HepG2 (cell line): ENCODE data around the gene DNTTIP2. TPM values are rescaled to one million over a fixed set of nuclear protein-coding genes. Genes with fewer than 3 reads are reported as not detected.

Source experiments
- CEBPB ChIP-seq: IDR thresholded peaks from 2 replicates; pipeline ENCODE4 v1.6.1; 2011; ENCODE audit warnings: low read depth, low read length, improper control_type of control experiment, borderline replicate concordance
- HNRNPUL1 ChIP-seq: fragments of 200-400 bp; formaldehyde crosslinking; IDR thresholded peaks from 2 replicates; pipeline ENCODE4 v1.6.1; 2017; ENCODE audit warnings: low read depth, mild to moderate bottlenecking, low read length, moderate library complexity
- NBN ChIP-seq: fragments of 450-650 bp; conservative IDR thresholded peaks from 2 replicates; pipeline ENCODE4 v1.6.1; 2017
- PCBP1 ChIP-seq: fragments of 200-400 bp; formaldehyde crosslinking; IDR thresholded peaks from 2 replicates; pipeline ENCODE4 v1.6.1; 2017; ENCODE audit warnings: mild to moderate bottlenecking, low read depth, low read length, borderline replicate concordance
- POLR2G ChIP-seq: fragments of 200-400 bp; formaldehyde crosslinking; IDR thresholded peaks from 2 replicates; pipeline ENCODE4 v1.6.1; 2018; ENCODE audit warnings: mild to moderate bottlenecking, low read depth, low read length, moderate library complexity
- RNF2 ChIP-seq: fragments of 450-650 bp; conservative IDR thresholded peaks from 2 replicates; pipeline ENCODE4 v1.6.1; 2016; ENCODE audit warnings: low read depth
- SIX1 ChIP-seq: sonication (generic); formaldehyde crosslinking; IDR thresholded peaks from 2 replicates; pipeline ENCODE4 v1.4.0; 2020; ENCODE audit warnings: missing genetic modification reagents, borderline replicate concordance
- SNRNP70 ChIP-seq: fragments of 200-400 bp; formaldehyde crosslinking; IDR thresholded peaks from 2 replicates; pipeline ENCODE4 v1.6.1; 2017; ENCODE audit warnings: mild to moderate bottlenecking, low read depth, low read length, moderate library complexity
- SUZ12 ChIP-seq: fragments of 150-350 bp; IDR thresholded peaks from 2 replicates; pipeline ENCODE4 v1.6.1; 2014; ENCODE audit warnings: low read depth, low read length
- TOE1 ChIP-seq: sonication (generic); formaldehyde crosslinking; IDR thresholded peaks from 2 replicates; pipeline ENCODE4 v1.4.0; 2020; ENCODE audit warnings: mild to moderate bottlenecking, missing genetic modification reagents
- ZFP36L2 ChIP-seq: sonication (generic); formaldehyde crosslinking; IDR thresholded peaks from 2 replicates; pipeline ENCODE4 v1.4.0; 2020; ENCODE audit warnings: missing genetic modification reagents
- ZNF143 ChIP-seq: sonication (generic); formaldehyde crosslinking; IDR thresholded peaks from 2 replicates; pipeline ENCODE4 v1.4.0; 2020; ENCODE audit warnings: missing genetic modification reagents
- ZNF296 ChIP-seq: sonication (generic); formaldehyde crosslinking; conservative IDR thresholded peaks from 2 replicates; pipeline ENCODE4 v1.5.0; 2020; ENCODE audit warnings: mild to moderate bottlenecking, missing genetic modification reagents
- ZNF619 ChIP-seq: sonication (generic); formaldehyde crosslinking; IDR thresholded peaks from 2 replicates; pipeline ENCODE4 v1.4.0; 2020; ENCODE audit warnings: mild to moderate bottlenecking, missing genetic modification reagents
- ZNF761 ChIP-seq: sonication (generic); formaldehyde crosslinking; conservative IDR thresholded peaks from 2 replicates; pipeline ENCODE4 v1.4.0; 2020; ENCODE audit warnings: mild to moderate bottlenecking, missing genetic modification reagents
- ZSCAN21 ChIP-seq: sonication (generic); formaldehyde crosslinking; IDR thresholded peaks from 2 replicates; pipeline ENCODE4 v1.8.0; 2022; ENCODE audit warnings: mild to moderate bottlenecking, missing genetic modification reagents, moderate library complexity, borderline replicate concordance
- polyA plus RNA-seq, 8 experiments: library from polyadenylated mRNA; depleted of rRNA in 3 of 8; stranded (reverse) in 7 of 8; unstranded in 1 of 8; fragments of >200 nt; fragmentation: Illumina TruSeq in 4 of 8; extraction: Trizol in 4 of 8; gene quantifications; 2 replicates each; pipeline versions ENCODE4 v1.2.1 to v1.2.3, GENCODE V29; 2011 to 2016; ENCODE audit warnings: low read depth in 4 of 8, missing spikeins in 1 of 8, mixed read lengths in 1 of 8; ENCODE audit not compliant: insufficient read depth in 1 of 8
- total RNA-seq, 5 experiments: library from RNA; depleted of rRNA; stranded (reverse); fragments of >200 nt; fragmentation: Illumina TruSeq; extraction: Trizol; gene quantifications; 2 replicates each; pipeline ENCODE4 v1.2.3, GENCODE V29; 2016; ENCODE audit warnings: low read depth in 1 of 5
- TF ChIP-seq, protein P1 (sequence below): sonication (generic); formaldehyde crosslinking; IDR thresholded peaks from 2 replicates; pipeline ENCODE4 v1.5.1; 2020; ENCODE audit warnings: missing genetic modification reagents, mild to moderate bottlenecking, borderline replicate concordance
- TF ChIP-seq, protein P2 (sequence below): IDR thresholded peaks from 2 replicates; pipeline ENCODE4 v1.6.1; 2016; ENCODE audit warnings: missing genetic modification reagents, missing compliant biosample characterization
- TF ChIP-seq, protein P3 (sequence below): sonication (generic); formaldehyde crosslinking; IDR thresholded peaks from 2 replicates; pipeline ENCODE4 v1.4.0; 2020; ENCODE audit warnings: missing genetic modification reagents, mild to moderate bottlenecking, borderline replicate concordance
- TF ChIP-seq, protein P4 (sequence below): sonication (generic); formaldehyde crosslinking; IDR thresholded peaks from 2 replicates; pipeline ENCODE4 v1.5.0; 2020; ENCODE audit warnings: missing genetic modification reagents

DNTTIP2 gene
- total and polyA plus RNA-seq, 2 of the 13 experiments (the other 11 are each of a cell fraction or from before 2014, with no cell fraction given) = 11.4 to 63.3 TPM

DNA sequence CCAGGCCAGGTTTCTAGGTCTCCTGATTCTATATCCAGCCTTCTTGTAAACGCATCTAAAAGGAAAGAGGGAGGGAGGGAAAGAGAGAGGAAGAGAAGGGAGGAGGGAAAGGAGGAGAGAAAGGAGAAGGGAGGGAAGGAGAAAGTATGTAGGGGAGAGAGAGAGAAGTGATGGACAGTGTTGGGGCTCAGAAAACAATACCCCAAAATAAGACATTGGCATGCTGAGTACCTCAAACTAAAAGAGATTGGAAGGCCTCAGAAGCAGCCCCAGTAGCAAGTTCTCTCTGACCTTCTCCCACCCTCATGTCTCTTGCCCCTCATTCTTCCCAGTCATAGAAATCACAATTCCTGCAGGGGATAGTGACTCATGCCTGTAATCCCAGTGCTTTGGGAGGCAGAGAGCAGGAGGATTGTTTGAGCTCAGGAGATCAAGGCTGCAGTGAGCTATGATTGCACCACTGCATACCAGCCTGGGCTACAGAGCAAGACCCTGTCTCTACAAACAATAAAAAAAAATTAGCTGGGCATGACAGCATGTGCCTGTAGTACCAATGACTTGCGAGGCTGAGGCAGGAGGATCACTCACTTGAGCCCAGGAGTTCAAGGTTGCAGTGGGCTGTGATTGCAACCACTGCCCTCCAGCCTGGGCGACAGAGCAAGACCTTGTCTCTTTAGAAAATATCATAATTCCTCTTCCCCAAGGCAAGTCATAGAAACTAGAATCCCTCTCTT lies 51.2 kb downstream of the DNTTIP2 start (continued):
- TF ChIP-seq ZNF619 (CRISPR knock-in tag) (no peak), PCBP1 (no peak), RNF2 (peak; percentile 67; the same call in 1 of the 2 replicates), SUZ12 (no peak), SIX1 (peak; percentile 28; the same call in 1 of the 2 replicates), ZNF143 (CRISPR knock-in tag) (no peak), CEBPB (peak; percentile 92), ZNF296 (no peak), ZSCAN21 (CRISPR knock-in tag) (peak; percentile 62; the same call in 1 of the 2 replicates), NBN (no peak), POLR2G (no peak), TOE1 (CRISPR knock-in tag) (no peak), HNRNPUL1 (no peak), SNRNP70 (no peak), ZNF761 (no peak), ZFP36L2 (CRISPR knock-in tag) (no peak)
- TF ChIP-seq, protein P1, sequence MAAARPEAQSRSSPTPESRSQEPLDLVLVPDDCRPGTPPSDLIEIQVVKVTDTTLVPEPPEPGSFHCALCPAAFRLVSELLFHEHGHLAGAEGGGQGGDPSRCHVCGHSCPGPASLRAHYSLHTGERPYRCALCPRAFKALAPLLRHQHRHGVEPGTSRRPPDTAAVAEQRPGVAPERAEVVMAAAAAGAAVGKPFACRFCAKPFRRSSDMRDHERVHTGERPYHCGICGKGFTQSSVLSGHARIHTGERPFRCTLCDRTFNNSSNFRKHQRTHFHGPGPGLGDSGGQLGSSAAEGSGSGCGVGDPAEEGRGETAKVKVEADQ (CRISPR knock-in tag) = peak; percentile 85; the same call in 1 of the 2 replicates
- TF ChIP-seq, protein P2, sequence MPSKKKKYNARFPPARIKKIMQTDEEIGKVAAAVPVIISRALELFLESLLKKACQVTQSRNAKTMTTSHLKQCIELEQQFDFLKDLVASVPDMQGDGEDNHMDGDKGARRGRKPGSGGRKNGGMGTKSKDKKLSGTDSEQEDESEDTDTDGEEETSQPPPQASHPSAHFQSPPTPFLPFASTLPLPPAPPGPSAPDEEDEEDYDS = peak; percentile 22; the same call in 1 of the 2 replicates
- TF ChIP-seq, protein P3, sequence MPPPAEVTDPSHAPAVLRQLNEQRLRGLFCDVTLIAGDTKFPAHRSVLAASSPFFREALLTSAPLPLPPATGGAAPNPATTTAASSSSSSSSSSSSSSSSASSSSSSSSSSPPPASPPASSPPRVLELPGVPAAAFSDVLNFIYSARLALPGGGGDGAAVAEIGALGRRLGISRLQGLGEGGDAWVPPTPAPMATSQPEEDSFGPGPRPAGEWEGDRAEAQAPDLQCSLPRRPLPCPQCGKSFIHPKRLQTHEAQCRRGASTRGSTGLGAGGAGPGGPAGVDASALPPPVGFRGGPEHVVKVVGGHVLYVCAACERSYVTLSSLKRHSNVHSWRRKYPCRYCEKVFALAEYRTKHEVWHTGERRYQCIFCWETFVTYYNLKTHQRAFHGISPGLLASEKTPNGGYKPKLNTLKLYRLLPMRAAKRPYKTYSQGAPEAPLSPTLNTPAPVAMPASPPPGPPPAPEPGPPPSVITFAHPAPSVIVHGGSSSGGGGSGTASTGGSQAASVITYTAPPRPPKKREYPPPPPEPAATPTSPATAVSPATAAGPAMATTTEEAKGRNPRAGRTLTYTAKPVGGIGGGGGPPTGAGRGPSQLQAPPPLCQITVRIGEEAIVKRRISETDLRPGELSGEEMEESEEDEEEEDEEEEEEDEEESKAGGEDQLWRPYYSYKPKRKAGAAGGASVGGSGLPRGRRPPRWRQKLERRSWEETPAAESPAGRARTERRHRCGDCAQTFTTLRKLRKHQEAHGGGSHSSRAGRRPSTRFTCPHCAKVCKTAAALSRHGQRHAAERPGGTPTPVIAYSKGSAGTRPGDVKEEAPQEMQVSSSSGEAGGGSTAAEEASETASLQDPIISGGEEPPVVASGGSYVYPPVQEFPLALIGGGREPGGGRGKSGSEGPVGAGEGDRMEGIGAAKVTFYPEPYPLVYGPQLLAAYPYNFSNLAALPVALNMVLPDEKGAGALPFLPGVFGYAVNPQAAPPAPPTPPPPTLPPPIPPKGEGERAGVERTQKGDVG (CRISPR knock-in tag) = no peak
- TF ChIP-seq, protein P4, sequence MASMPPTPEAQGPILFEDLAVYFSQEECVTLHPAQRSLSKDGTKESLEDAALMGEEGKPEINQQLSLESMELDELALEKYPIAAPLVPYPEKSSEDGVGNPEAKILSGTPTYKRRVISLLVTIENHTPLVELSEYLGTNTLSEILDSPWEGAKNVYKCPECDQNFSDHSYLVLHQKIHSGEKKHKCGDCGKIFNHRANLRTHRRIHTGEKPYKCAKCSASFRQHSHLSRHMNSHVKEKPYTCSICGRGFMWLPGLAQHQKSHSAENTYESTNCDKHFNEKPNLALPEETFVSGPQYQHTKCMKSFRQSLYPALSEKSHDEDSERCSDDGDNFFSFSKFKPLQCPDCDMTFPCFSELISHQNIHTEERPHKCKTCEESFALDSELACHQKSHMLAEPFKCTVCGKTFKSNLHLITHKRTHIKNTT (CRISPR knock-in tag) = no peak
